HCT116 (cell line): ENCODE results near the gene EXOSC3. TPM values are rescaled to one million over a fixed set of nuclear protein-coding genes. Genes with fewer than 3 reads are reported as not detected.

ENCODE experiments used
- ATAC-seq: fragments of 200-7000 bp; cut with Tn5 transposase; 2 replicates; pipeline ENCODE4 v1.9.1; 2020; ENCODE audit warnings: mild to moderate bottlenecking, moderate library complexity
- BruUV-seq: library from RNA; stranded (reverse); fragments of 400-500 nt; replicated peaks from 2 replicates; lab custom pipeline; 2021; lab: Mats Ljungman, UMichigan
- CTCF ChIA-PET: fragments of 300-600 bp; sonication (Branson Sonifier 250); formaldehyde crosslinking; loops from one replicate; lab custom pipeline; 2021; ENCODE audit warnings: antibody characterized with exemption; lab: Charles Lee
- POLR2A ChIA-PET: fragments of 300-600, 350-600 bp; sonication (Branson Sonifier 250); formaldehyde crosslinking; loops from one replicate; lab custom pipeline; 2021; ENCODE audit warnings: antibody characterized with exemption; lab: Charles Lee
- RAD21 ChIA-PET, 2 experiments: fragments of 300-600 bp; sonication (Branson Sonifier 250); formaldehyde crosslinking; loops; one replicate each; lab custom pipeline; 2023; ENCODE audit warnings: low total read pairs in 2 of 2; ENCODE audit not compliant: uncharacterized antibody in 2 of 2, unreplicated experiment in 2 of 2, low non-redundant PET in 1 of 2; lab: Charles Lee
- DNase-seq: peaks from one replicate; pipeline ENCODE4 v3.0.0-alpha.2; 2010; ENCODE audit warnings: low read depth, low spot score
- H2AFZ ChIP-seq: fragments of 200-600 bp; shearing (Covaris generic), sonication (generic); 2 replicates; pipeline ENCODE4 v1.6.1; 2017; ENCODE audit warnings: low read depth, mixed run types, mixed read lengths, antibody characterized with exemption, low read length; ENCODE audit not compliant: poor library complexity, severe bottlenecking
- H3K27ac ChIP-seq: 2 replicates; pipeline ENCODE4 v1.5.1; 2012; ENCODE audit warnings: low read depth, low read length
- H3K27me3 ChIP-seq: fragments of 200-600 bp; sonication (generic); 2 replicates; pipeline ENCODE4 v1.6.1; 2016; ENCODE audit warnings: mixed run types, low read length, mixed read lengths; ENCODE audit not compliant: insufficient read depth
- H3K36me3 ChIP-seq, 2 experiments: fragments of 200-500 bp in 1 of 2; fragments of 200-600 bp in 1 of 2; sonication (Bioruptor generic) in 1 of 2; sonication (generic) in 1 of 2; 2 replicates each; pipeline versions ENCODE4 v1.5.1 to v1.6.1; 2014 to 2016; ENCODE audit warnings: low read length in 2 of 2, inconsistent platforms in 1 of 2, mixed read lengths in 1 of 2, mixed run types in 1 of 2; ENCODE audit not compliant: insufficient read depth in 2 of 2, control insufficient read depth in 1 of 2
- H3K4me1 ChIP-seq, 2 experiments: fragments of 200-600 bp in 1 of 2; sonication (generic) in 1 of 2; 2 replicates each; pipeline versions ENCODE4 v1.5.1 to v1.6.1; 2012 to 2017; ENCODE audit warnings: low read length in 2 of 2, inconsistent platforms in 1 of 2, mild to moderate bottlenecking in 1 of 2, mixed read lengths in 1 of 2, mixed run types in 1 of 2, moderate library complexity in 1 of 2; ENCODE audit not compliant: insufficient read depth in 2 of 2, control insufficient read depth in 1 of 2
- H3K4me2 ChIP-seq: fragments of 200-600 bp; sonication (generic); 2 replicates; pipeline ENCODE4 v1.6.1; 2017; ENCODE audit warnings: mixed run types, low read length, mixed read lengths
- H3K4me3 ChIP-seq, 2 experiments: fragments of 200-600 bp in 1 of 2; sonication (generic) in 1 of 2; replicated peaks in 1 of 2; 2 replicates each; pipeline ENCODE4 v1.5.1; 2011 to 2016; ENCODE audit warnings: low read length in 2 of 2, control low read depth in 1 of 2, low read depth in 1 of 2, mild to moderate bottlenecking in 1 of 2, mixed read lengths in 1 of 2, mixed run types in 1 of 2
- H3K79me2 ChIP-seq: fragments of 200-600 bp; sonication (generic); 2 replicates; pipeline ENCODE4 v1.6.1; 2017; ENCODE audit warnings: mild to moderate bottlenecking, mixed run types, low read length, moderate library complexity, mixed read lengths; ENCODE audit not compliant: insufficient read depth
- H3K9ac ChIP-seq: fragments of 200-600 bp; sonication (generic); 2 replicates; pipeline ENCODE4 v1.6.1; 2016; ENCODE audit warnings: low read length, mixed read lengths
- H3K9me2 ChIP-seq: fragments of 200-600 bp; sonication (generic), shearing (Covaris generic); 2 replicates; pipeline ENCODE4 v1.6.1; 2017; ENCODE audit warnings: mixed run types, mild to moderate bottlenecking, moderate library complexity; ENCODE audit not compliant: insufficient read depth
- H3K9me3 ChIP-seq, 2 experiments: fragments of 200-500 bp in 1 of 2; fragments of 200-600 bp in 1 of 2; sonication (Bioruptor generic) in 1 of 2; sonication (generic) in 1 of 2; 2 replicates each; pipeline ENCODE4 v1.6.1; 2014 to 2017; ENCODE audit warnings: low read length in 2 of 2, mixed read lengths in 2 of 2, inconsistent platforms in 1 of 2, low read depth in 1 of 2, mild to moderate bottlenecking in 1 of 2, mixed run types in 1 of 2, moderate library complexity in 1 of 2; ENCODE audit not compliant: control insufficient read depth in 1 of 2, insufficient read depth in 1 of 2
- H4K20me1 ChIP-seq: fragments of 200-600 bp; sonication (generic), shearing (Covaris generic); 2 replicates; pipeline ENCODE4 v1.6.1; 2017; ENCODE audit warnings: mixed run types, mild to moderate bottlenecking, moderate library complexity; ENCODE audit not compliant: insufficient read depth
- CBX3 ChIP-seq: IDR thresholded peaks from 2 replicates; pipeline ENCODE4 v1.6.1; 2012; ENCODE audit warnings: low read depth
- CEBPB ChIP-seq: IDR thresholded peaks from 2 replicates; pipeline ENCODE4 v1.6.1; 2012; ENCODE audit warnings: low read depth
- EGR1 ChIP-seq: IDR thresholded peaks from 2 replicates; pipeline ENCODE4 v1.6.1; 2012; ENCODE audit warnings: low read depth
- ELF1 ChIP-seq: IDR thresholded peaks from 2 replicates; pipeline ENCODE4 v1.6.1; 2012; ENCODE audit warnings: low read depth, borderline replicate concordance
- EZH2 ChIP-seq: fragments of 200-600 bp; sonication (generic); IDR thresholded peaks from 2 replicates; pipeline ENCODE4 v1.6.1; 2017; ENCODE audit warnings: antibody characterized with exemption, mixed run types
- EZH2phosphoT487 ChIP-seq: fragments of 200-600 bp; IDR thresholded peaks from 2 replicates; pipeline ENCODE4 v1.6.1; 2018; ENCODE audit warnings: antibody characterized with exemption, borderline replicate concordance
- FOSL1 ChIP-seq: IDR thresholded peaks from 2 replicates; pipeline ENCODE4 v1.6.1; 2012; ENCODE audit warnings: low read depth
- JUND ChIP-seq: IDR thresholded peaks from 2 replicates; pipeline ENCODE4 v1.6.1; 2012
- POLR2A ChIP-seq: IDR thresholded peaks from 2 replicates; pipeline ENCODE4 v1.7.0; 2011; ENCODE audit warnings: borderline replicate concordance; ENCODE audit not compliant: insufficient read depth, insufficient read length; ENCODE audit errors: extremely low read depth
- POLR2AphosphoS5 ChIP-seq: IDR thresholded peaks from 2 replicates; pipeline ENCODE4 v1.6.1; 2011; ENCODE audit warnings: mild to moderate bottlenecking, low read depth, low read length, moderate library complexity
- RAD21 ChIP-seq: IDR thresholded peaks from 2 replicates; pipeline ENCODE4 v1.6.1; 2012; ENCODE audit warnings: low read depth, mild to moderate bottlenecking
- SP1 ChIP-seq: IDR thresholded peaks from 2 replicates; pipeline ENCODE4 v1.6.1; 2012; ENCODE audit warnings: low read depth
- SRF ChIP-seq: IDR thresholded peaks from 2 replicates; pipeline ENCODE4 v1.6.1; 2012; ENCODE audit warnings: low read depth
- TCF7L2 ChIP-seq: IDR thresholded peaks from 2 replicates; pipeline ENCODE4 v1.7.0; 2011; ENCODE audit warnings: borderline replicate concordance, inconsistent platforms; ENCODE audit not compliant: insufficient read depth, insufficient read length; ENCODE audit errors: extremely low read depth
- YY1 ChIP-seq: IDR thresholded peaks from 2 replicates; pipeline ENCODE4 v1.6.1; 2011; ENCODE audit warnings: low read length, low read depth, moderate library complexity, mild to moderate bottlenecking; ENCODE audit not compliant: insufficient replicate concordance; ENCODE audit errors: extremely low read depth
- ZFX ChIP-seq: fragments of 450-650 bp; IDR thresholded peaks from 2 replicates; pipeline ENCODE4 v1.6.1; 2017
- ZNF274 ChIP-seq: fragments of 200-500 bp; sonication (Bioruptor generic); IDR thresholded peaks from 2 replicates; pipeline ENCODE4 v1.6.1; 2014; ENCODE audit warnings: mild to moderate bottlenecking, low read depth, low read length, inconsistent platforms
- intact Hi-C: fragments of 100-400 bp; cut with micrococcal nuclease; formaldehyde crosslinking; loops from 2 replicates; pipeline ENCODE4 v1.10.0; 2022
- total RNA-seq: library from RNA; stranded (reverse); gene quantifications from one replicate; pipeline ENCODE4 v1.2.1, GENCODE V29; 2021; ENCODE audit not compliant: unreplicated experiment
- TF ChIP-seq, protein P1 (sequence below): IDR thresholded peaks from 2 replicates; pipeline ENCODE4 v1.6.1; 2012
- TF ChIP-seq, protein P2 (sequence below): IDR thresholded peaks from 2 replicates; pipeline ENCODE4 v1.6.1; 2012; ENCODE audit warnings: low read depth
- TF ChIP-seq, protein P3 (sequence below): IDR thresholded peaks from 2 replicates; pipeline ENCODE4 v1.6.1; 2012

Gene EXOSC3
- total RNA-seq, 1 experiment from 2014 or later = 79.6 TPM

DNA sequence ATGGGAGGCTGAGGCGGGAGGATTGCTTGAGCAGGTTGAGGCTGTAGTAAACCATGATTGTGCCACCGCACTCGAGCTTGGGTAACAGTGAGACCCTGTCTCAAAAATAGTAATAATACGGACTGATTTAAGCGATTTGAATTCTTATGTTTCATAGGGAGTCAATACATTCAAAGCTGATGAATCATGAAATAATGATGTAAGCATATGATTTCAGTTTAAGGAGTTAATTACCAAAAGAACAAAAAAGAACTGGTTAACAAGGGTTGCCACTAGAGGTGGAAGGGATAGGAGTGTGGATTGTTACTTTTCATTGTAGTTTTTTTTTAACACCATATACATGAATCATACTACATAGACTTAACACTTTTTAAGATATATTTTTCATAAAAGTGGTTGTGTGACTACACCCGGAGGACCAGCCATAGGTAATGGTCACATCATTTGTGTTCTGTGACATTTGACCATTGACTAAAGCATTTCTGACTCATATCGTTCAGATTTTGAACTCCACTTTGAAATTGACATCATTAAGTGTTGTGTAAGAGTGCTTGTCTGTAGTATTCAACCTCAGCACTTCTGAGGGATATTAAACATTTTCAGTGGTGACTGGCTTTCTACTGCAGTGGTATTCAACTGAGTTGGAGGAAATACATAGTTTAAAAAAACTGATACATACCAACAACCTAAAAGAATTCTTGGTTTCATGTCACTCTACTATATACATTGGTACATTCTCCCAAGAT is 24.3 kb downstream of the EXOSC3 start:
- H3K4me3 ChIP-seq = no peak overlapping the region
- DNase-seq = no peak

More for the DNA sequence above, 24.3 kb downstream of the EXOSC3 start:
- no peak for TF ChIP-seq SP1
- no peak for TF ChIP-seq CEBPB
- TF ChIP-seq, protein P1, sequence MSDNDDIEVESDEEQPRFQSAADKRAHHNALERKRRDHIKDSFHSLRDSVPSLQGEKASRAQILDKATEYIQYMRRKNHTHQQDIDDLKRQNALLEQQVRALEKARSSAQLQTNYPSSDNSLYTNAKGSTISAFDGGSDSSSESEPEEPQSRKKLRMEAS = no peak
- TF ChIP-seq JUND = no peak
- no peak for TF ChIP-seq EZH2
- no peak for TF ChIP-seq SRF
- no peak for TF ChIP-seq CBX3
- no peak for TF ChIP-seq RAD21
- no peak for TF ChIP-seq EGR1
- no peak for TF ChIP-seq POLR2AphosphoS5
- no peak for TF ChIP-seq FOSL1
- no peak for TF ChIP-seq YY1
- TF ChIP-seq, protein P2, sequence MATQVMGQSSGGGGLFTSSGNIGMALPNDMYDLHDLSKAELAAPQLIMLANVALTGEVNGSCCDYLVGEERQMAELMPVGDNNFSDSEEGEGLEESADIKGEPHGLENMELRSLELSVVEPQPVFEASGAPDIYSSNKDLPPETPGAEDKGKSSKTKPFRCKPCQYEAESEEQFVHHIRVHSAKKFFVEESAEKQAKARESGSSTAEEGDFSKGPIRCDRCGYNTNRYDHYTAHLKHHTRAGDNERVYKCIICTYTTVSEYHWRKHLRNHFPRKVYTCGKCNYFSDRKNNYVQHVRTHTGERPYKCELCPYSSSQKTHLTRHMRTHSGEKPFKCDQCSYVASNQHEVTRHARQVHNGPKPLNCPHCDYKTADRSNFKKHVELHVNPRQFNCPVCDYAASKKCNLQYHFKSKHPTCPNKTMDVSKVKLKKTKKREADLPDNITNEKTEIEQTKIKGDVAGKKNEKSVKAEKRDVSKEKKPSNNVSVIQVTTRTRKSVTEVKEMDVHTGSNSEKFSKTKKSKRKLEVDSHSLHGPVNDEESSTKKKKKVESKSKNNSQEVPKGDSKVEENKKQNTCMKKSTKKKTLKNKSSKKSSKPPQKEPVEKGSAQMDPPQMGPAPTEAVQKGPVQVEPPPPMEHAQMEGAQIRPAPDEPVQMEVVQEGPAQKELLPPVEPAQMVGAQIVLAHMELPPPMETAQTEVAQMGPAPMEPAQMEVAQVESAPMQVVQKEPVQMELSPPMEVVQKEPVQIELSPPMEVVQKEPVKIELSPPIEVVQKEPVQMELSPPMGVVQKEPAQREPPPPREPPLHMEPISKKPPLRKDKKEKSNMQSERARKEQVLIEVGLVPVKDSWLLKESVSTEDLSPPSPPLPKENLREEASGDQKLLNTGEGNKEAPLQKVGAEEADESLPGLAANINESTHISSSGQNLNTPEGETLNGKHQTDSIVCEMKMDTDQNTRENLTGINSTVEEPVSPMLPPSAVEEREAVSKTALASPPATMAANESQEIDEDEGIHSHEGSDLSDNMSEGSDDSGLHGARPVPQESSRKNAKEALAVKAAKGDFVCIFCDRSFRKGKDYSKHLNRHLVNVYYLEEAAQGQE = no peak
- TF ChIP-seq, protein P3, sequence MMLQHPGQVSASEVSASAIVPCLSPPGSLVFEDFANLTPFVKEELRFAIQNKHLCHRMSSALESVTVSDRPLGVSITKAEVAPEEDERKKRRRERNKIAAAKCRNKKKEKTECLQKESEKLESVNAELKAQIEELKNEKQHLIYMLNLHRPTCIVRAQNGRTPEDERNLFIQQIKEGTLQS = no peak
- TF ChIP-seq EZH2phosphoT487 = no peak
- no peak for TF ChIP-seq ZFX
- TF ChIP-seq TCF7L2 = no peak
- no peak for TF ChIP-seq POLR2A
- TF ChIP-seq ZNF274 = no peak
- TF ChIP-seq ELF1 = no peak
- Histone ChIP-seq H3K27ac (no peak overlapping the region), H4K20me1 (no peaks in the 10 kb centered on the region), H2AFZ (no peak overlapping the region), H3K9me2 (no peaks in the 10 kb centered on the region), H3K4me1 (peaks cover 0 to 27% of the 10 kb centered on the region in 2 experiments; a peak in 2 of 4 replicates), H3K9ac (no peak overlapping the region), H3K36me3 (no peaks in the 10 kb centered on the region), H3K79me2 (0 out of 2 replicates have a peak, but pooled peaks cover 1% of the 10 kb centered on the region), H3K27me3 (no peaks in the 10 kb centered on the region), H3K4me2 (peak overlapping the region; percentile 22; the same call in 1 of the 2 replicates), H3K9me3 (no peaks in the 10 kb centered on the region)
- CTCF ChIA-PET = no interaction called here
- BruUV-seq = no TSS peak
- ATAC-seq = peak; percentile 17; the same call in 1 of the 2 replicates
- intact Hi-C loops = no loop called here
- POLR2A ChIA-PET = no interaction called here
- RAD21 ChIA-PET = no interaction called here
